Loucy (cell line): ENCODE results near the gene OR5K4.

Experiments
- EZH2phosphoT487 ChIP-seq: fragments of 200-600 bp; IDR thresholded peaks from 2 replicates; pipeline ENCODE4 v1.6.1; 2018; ENCODE audit warnings: antibody characterized with exemption, mild to moderate bottlenecking, moderate library complexity, borderline replicate concordance
- TF ChIP-seq, protein P1 (sequence below): fragments of 200-600 bp; sonication (generic); conservative IDR thresholded peaks from 2 replicates; pipeline ENCODE4 v1.5.1; 2014; ENCODE audit warnings: mild to moderate bottlenecking, antibody characterized with exemption, low read length

DNA sequence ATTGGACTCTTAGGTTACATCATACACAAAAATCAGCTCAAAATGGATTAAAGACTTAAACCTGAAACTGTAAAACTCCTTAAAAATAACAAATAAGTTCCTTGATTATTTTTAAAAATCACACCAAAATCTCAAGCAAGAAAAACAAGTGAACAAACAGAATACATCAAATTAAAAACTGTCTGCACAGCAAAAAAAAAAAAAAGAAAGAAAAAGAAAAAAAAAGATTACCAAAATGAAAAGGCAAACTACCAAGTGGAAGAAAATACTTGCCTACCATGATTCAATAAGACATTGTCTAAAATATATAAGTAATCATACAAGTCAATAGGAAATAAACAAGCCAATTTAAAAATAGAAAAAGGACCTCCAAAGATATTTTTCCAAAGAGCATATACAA is 17.5 kb downstream of the OR5K4 start:
- TF ChIP-seq, protein P1, sequence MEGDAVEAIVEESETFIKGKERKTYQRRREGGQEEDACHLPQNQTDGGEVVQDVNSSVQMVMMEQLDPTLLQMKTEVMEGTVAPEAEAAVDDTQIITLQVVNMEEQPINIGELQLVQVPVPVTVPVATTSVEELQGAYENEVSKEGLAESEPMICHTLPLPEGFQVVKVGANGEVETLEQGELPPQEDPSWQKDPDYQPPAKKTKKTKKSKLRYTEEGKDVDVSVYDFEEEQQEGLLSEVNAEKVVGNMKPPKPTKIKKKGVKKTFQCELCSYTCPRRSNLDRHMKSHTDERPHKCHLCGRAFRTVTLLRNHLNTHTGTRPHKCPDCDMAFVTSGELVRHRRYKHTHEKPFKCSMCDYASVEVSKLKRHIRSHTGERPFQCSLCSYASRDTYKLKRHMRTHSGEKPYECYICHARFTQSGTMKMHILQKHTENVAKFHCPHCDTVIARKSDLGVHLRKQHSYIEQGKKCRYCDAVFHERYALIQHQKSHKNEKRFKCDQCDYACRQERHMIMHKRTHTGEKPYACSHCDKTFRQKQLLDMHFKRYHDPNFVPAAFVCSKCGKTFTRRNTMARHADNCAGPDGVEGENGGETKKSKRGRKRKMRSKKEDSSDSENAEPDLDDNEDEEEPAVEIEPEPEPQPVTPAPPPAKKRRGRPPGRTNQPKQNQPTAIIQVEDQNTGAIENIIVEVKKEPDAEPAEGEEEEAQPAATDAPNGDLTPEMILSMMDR, result no peak
- TF ChIP-seq EZH2phosphoT487, result no peak
